AG09319 (cell line): Measurements from ENCODE around the gene MAS1L.

Experiments used
- DNase-seq: peaks from one replicate; pipeline ENCODE4 v3.0.0-alpha.2; 2010; ENCODE audit warnings: low read depth; ENCODE audit errors: extremely low read depth
- TF ChIP-seq, protein P1 (sequence below): IDR thresholded peaks from 2 replicates; pipeline ENCODE4 v1.5.1; 2011; ENCODE audit warnings: low read depth, mild to moderate bottlenecking, inconsistent platforms, low read length, moderate library complexity

The MAS1L gene

GRCh38 chr6:29487660-29488059 is at the start of gene MAS1L:
Gene MAS1L (minus strand): TSS chr6:29487956. CDS start chr6:29487902, 54 bp downstream.
- no peak for DNase-seq
- TF ChIP-seq, protein P1, sequence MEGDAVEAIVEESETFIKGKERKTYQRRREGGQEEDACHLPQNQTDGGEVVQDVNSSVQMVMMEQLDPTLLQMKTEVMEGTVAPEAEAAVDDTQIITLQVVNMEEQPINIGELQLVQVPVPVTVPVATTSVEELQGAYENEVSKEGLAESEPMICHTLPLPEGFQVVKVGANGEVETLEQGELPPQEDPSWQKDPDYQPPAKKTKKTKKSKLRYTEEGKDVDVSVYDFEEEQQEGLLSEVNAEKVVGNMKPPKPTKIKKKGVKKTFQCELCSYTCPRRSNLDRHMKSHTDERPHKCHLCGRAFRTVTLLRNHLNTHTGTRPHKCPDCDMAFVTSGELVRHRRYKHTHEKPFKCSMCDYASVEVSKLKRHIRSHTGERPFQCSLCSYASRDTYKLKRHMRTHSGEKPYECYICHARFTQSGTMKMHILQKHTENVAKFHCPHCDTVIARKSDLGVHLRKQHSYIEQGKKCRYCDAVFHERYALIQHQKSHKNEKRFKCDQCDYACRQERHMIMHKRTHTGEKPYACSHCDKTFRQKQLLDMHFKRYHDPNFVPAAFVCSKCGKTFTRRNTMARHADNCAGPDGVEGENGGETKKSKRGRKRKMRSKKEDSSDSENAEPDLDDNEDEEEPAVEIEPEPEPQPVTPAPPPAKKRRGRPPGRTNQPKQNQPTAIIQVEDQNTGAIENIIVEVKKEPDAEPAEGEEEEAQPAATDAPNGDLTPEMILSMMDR = no peak

DNA sequence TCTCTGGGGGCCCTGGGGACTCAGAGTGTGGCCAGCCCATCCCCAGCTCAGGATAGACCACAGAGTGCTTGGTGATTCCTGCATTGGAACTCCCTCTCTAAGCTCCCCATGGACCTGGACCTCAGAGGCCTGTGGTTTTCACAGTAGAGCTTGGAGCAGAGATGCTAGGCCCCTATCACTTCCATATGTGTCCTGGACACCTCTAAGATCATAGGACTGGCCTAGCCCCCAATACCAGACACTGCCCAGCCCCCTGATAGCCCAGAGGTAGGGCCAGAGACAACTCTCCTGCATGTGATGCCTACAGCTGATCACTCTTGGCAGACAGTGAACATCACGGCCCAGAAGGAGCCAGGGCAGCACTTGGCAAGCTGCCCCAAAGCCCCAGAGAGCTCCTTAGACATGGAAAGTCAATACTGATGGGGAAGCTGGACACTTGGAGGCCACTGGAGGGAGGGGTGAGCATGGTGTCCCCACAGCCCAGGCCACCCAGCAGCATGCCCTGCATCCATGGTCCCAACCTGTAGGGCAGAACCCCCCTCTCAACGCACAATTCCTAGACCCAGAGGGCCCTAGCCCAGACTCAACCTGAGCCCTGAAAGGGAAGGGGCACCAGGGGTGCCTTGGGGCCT is 44.7 kb upstream of the MAS1L start:
- no peak for DNase-seq
- TF ChIP-seq, protein P1 = no peak

GRCh38 chr6:29531668-29532067 is 43.9 kb upstream of the MAS1L start:
- DNase-seq = no peak
- TF ChIP-seq, protein P1 = no peak

DNA sequence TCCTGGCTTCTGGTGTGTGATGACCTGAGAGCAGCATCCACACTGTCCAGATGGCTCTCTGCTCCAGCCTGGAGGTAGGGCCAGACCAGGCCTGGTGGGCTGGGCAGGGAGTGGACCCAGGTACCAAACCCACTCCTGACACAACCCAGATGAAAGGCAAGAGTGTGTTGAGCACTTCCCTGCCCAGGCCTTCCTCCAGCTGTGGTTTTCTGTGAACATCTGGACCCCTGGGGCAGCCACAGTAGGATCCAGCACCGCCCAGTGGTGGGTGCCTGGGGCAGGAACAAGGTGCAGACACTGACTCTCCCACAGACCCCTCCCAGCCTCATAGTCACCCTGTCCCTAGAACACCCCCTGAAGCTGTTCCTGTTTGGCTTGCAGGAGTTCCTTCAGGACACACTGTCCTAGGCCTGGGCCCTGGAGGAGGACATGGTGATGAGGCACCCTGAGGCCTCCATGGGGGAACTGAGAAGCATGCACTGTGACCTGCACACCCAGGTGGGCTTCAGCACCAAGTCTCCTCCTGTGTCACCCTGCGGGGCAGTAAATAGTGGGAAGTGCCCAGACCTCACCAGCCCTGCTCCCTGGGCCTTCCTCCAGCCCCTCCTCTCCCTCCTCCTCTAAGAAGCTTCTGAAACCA is 43.0 kb upstream of the MAS1L start:
- no peak for DNase-seq
- TF ChIP-seq, protein P1 = no peak

- TF ChIP-seq, protein P1 = no peak
- DNase-seq = no peak
These were observed 42.2 kb upstream of the MAS1L start for GRCh38 chr6:29529956-29530355.

GRCh38 chr6:29528988-29529560 is 41.3 kb upstream of the MAS1L start:
- TF ChIP-seq, protein P1 = no peak
- no peak for DNase-seq

- TF ChIP-seq, protein P1 = no peak
- no peak for DNase-seq
These were observed 40.7 kb upstream of the MAS1L start for GRCh38 chr6:29528300-29528931.
